DOHH2 (cell line): ENCODE data around the gene UPK1B.

Experiments used
- EZH2phosphoT487 ChIP-seq: fragments of 200-600 bp; sonication (generic); IDR thresholded peaks from 2 replicates; pipeline ENCODE4 v1.6.1; 2017; ENCODE audit warnings: borderline replicate concordance, mild to moderate bottlenecking, antibody characterized with exemption, low read length, moderate library complexity, mixed read lengths
- TF ChIP-seq, protein P1 (sequence below): fragments of 200-600 bp; sonication (generic); IDR thresholded peaks from one replicate; pipeline ENCODE4 v1.5.1; 2014; ENCODE audit warnings: antibody characterized with exemption, mild to moderate bottlenecking, low read depth, low read length; ENCODE audit not compliant: poor library complexity, severe bottlenecking

DNA sequence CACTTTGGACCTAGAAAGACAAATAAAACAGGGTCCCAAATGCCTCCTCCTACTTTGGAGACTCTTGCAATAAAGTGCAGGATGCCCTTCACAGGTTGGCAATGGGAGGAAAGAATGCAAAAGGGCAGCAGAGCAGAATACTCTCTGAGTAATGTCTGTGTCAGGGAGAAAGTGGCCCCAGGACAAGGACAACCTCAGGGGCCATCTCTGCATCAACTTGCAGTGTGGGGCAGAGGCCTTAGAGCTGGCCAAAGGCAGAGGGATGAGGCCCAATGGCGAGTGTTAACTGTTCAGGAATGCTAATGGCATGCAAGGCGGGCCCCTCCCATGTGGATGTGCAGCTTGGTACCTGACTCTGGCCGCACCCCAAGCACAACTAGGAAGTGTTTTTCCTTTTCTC lies 8.4 kb downstream of the UPK1B start:
- TF ChIP-seq, protein P1, sequence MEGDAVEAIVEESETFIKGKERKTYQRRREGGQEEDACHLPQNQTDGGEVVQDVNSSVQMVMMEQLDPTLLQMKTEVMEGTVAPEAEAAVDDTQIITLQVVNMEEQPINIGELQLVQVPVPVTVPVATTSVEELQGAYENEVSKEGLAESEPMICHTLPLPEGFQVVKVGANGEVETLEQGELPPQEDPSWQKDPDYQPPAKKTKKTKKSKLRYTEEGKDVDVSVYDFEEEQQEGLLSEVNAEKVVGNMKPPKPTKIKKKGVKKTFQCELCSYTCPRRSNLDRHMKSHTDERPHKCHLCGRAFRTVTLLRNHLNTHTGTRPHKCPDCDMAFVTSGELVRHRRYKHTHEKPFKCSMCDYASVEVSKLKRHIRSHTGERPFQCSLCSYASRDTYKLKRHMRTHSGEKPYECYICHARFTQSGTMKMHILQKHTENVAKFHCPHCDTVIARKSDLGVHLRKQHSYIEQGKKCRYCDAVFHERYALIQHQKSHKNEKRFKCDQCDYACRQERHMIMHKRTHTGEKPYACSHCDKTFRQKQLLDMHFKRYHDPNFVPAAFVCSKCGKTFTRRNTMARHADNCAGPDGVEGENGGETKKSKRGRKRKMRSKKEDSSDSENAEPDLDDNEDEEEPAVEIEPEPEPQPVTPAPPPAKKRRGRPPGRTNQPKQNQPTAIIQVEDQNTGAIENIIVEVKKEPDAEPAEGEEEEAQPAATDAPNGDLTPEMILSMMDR: no peak
- TF ChIP-seq EZH2phosphoT487: no peak
